HEK293 (cell line): Measurements from ENCODE around the gene CDK12.

Experiments
- CTCF ChIA-PET: fragments of 350-600 bp; formaldehyde crosslinking; extraction: SDS; loops from one replicate; lab custom pipeline; 2021; ENCODE audit warnings: antibody characterized with exemption; lab: Yijun Ruan, JAX
- POLR2A ChIA-PET: fragments of 300-600 bp; formaldehyde crosslinking; extraction: SDS; loops from one replicate; lab custom pipeline; 2020; ENCODE audit warnings: antibody characterized with exemption, inconsistent platforms; lab: Yijun Ruan, JAX
- H3K27ac ChIP-seq: fragments of 200-500 bp; sonication (Bioruptor generic); 2 replicates; pipeline ENCODE4 v1.5.1; 2014; ENCODE audit warnings: low read depth, low read length, control low read depth, inconsistent platforms; ENCODE audit errors: extremely low read depth
- H3K36me3 ChIP-seq, 2 experiments: fragments of 200-500 bp in 1 of 2; sonication (Bioruptor generic) in 1 of 2; 1 replicate in 1 of 2; 2 replicates in 1 of 2; pipeline ENCODE4 v1.5.1; 2014 to 2017; ENCODE audit warnings: inconsistent platforms in 2 of 2, low read length in 2 of 2; ENCODE audit not compliant: control insufficient read depth in 2 of 2, insufficient read depth in 1 of 2
- H3K4me1 ChIP-seq: fragments of 200-500 bp; sonication (Bioruptor generic); 2 replicates; pipeline ENCODE4 v1.5.1; 2014; ENCODE audit warnings: mild to moderate bottlenecking, low read length, inconsistent platforms; ENCODE audit not compliant: control insufficient read depth, insufficient read depth
- H3K4me3 ChIP-seq: 2 replicates; pipeline ENCODE4 v1.5.1; 2011; ENCODE audit warnings: low read depth, mild to moderate bottlenecking, control low read depth, low read length, moderate library complexity
- H3K9me3 ChIP-seq: fragments of 200-500 bp; sonication (Bioruptor generic); 2 replicates; pipeline ENCODE4 v1.5.1; 2014; ENCODE audit warnings: low read depth, low read length, inconsistent platforms; ENCODE audit not compliant: control insufficient read depth, insufficient read depth
- EGR2 ChIP-seq: fragments of 450-650 bp; formaldehyde crosslinking; IDR thresholded peaks from 2 replicates; pipeline ENCODE4 v1.5.1; 2016; ENCODE audit warnings: low read depth, missing biosample characterization, missing genetic modification characterization
- GLIS2 ChIP-seq: fragments of 450-650 bp; formaldehyde crosslinking; IDR thresholded peaks from 2 replicates; pipeline ENCODE4 v1.5.1; 2016; ENCODE audit warnings: missing biosample characterization, missing genetic modification characterization
- HOXA7 ChIP-seq: sonication (generic); formaldehyde crosslinking; IDR thresholded peaks from 2 replicates; pipeline ENCODE4 v1.8.1; 2022; ENCODE audit warnings: missing genetic modification reagents, borderline replicate concordance
- KLF10 ChIP-seq: fragments of 450-650 bp; IDR thresholded peaks from 2 replicates; pipeline ENCODE4 v1.5.1; 2018; ENCODE audit warnings: missing biosample characterization, mild to moderate bottlenecking, missing genetic modification characterization
- REPIN1 ChIP-seq: fragments of 450-650 bp; formaldehyde crosslinking; IDR thresholded peaks from 2 replicates; pipeline ENCODE4 v1.5.1; 2017; ENCODE audit warnings: missing biosample characterization, missing genetic modification characterization, low read depth
- TCF7L2 ChIP-seq: IDR thresholded peaks from 2 replicates; pipeline ENCODE4 v1.6.1; 2011; ENCODE audit warnings: low read depth, mild to moderate bottlenecking, inconsistent platforms, low read length, moderate library complexity, borderline replicate concordance
- YY2 ChIP-seq: fragments of 450-650 bp; formaldehyde crosslinking; IDR thresholded peaks from 2 replicates; pipeline ENCODE4 v1.5.1; 2016; ENCODE audit warnings: missing biosample characterization, missing genetic modification characterization
- ZBTB17 ChIP-seq: fragments of 450-650 bp; formaldehyde crosslinking; IDR thresholded peaks from 2 replicates; pipeline ENCODE4 v1.5.1; 2016; ENCODE audit warnings: missing biosample characterization, missing genetic modification characterization
- ZIC2 ChIP-seq: fragments of 450-650 bp; formaldehyde crosslinking; IDR thresholded peaks from 2 replicates; pipeline ENCODE4 v1.5.1; 2016; ENCODE audit warnings: missing biosample characterization, missing genetic modification characterization
- ZNF132 ChIP-seq: fragments of 450-650 bp; formaldehyde crosslinking; IDR thresholded peaks from 2 replicates; pipeline ENCODE4 v1.5.1; 2017; ENCODE audit warnings: missing biosample characterization, missing genetic modification characterization, borderline replicate concordance
- ZNF292 ChIP-seq: fragments of 450-650 bp; formaldehyde crosslinking; IDR thresholded peaks from 2 replicates; pipeline ENCODE4 v1.5.1; 2016; ENCODE audit warnings: low read depth, missing biosample characterization, missing genetic modification characterization, borderline replicate concordance
- ZNF335 ChIP-seq: fragments of 450-650 bp; formaldehyde crosslinking; conservative IDR thresholded peaks from 2 replicates; pipeline ENCODE4 v1.5.1; 2016; ENCODE audit warnings: missing biosample characterization, missing genetic modification characterization
- ZNF530 ChIP-seq: fragments of 450-650 bp; formaldehyde crosslinking; IDR thresholded peaks from 2 replicates; pipeline ENCODE4 v1.5.1; 2016; ENCODE audit warnings: low read depth, missing biosample characterization, missing genetic modification characterization
- ZNF664 ChIP-seq: fragments of 450-650 bp; formaldehyde crosslinking; IDR thresholded peaks from 2 replicates; pipeline ENCODE4 v1.5.1; 2016; ENCODE audit warnings: missing biosample characterization, missing genetic modification characterization
- ZNF670 ChIP-seq: fragments of 450-650 bp; formaldehyde crosslinking; IDR thresholded peaks from 2 replicates; pipeline ENCODE4 v1.5.1; 2016; ENCODE audit warnings: missing biosample characterization, missing genetic modification characterization, low read depth
- ZNF777 ChIP-seq: fragments of 450-650 bp; formaldehyde crosslinking; IDR thresholded peaks from 2 replicates; pipeline ENCODE4 v1.5.1; 2017; ENCODE audit warnings: missing biosample characterization, missing genetic modification characterization, borderline replicate concordance
- ZNF792 ChIP-seq: fragments of 450-650 bp; formaldehyde crosslinking; IDR thresholded peaks from 2 replicates; pipeline ENCODE4 v1.5.1; 2016; ENCODE audit warnings: missing biosample characterization, missing genetic modification characterization
- ZNF837 ChIP-seq: fragments of 450-650 bp; formaldehyde crosslinking; IDR thresholded peaks from 2 replicates; pipeline ENCODE4 v1.5.1; 2016; ENCODE audit warnings: missing biosample characterization, missing genetic modification characterization
- TF ChIP-seq, protein P1 (sequence below): fragments of 450-650 bp; formaldehyde crosslinking; IDR thresholded peaks from 2 replicates; pipeline ENCODE4 v1.5.1; 2017; ENCODE audit warnings: missing biosample characterization, missing genetic modification characterization
- TF ChIP-seq, protein P2 (sequence below): fragments of 450-650 bp; formaldehyde crosslinking; IDR thresholded peaks from 2 replicates; pipeline ENCODE4 v1.5.1; 2016; ENCODE audit warnings: missing biosample characterization, missing genetic modification characterization
- TF ChIP-seq, protein P3 (sequence below): fragments of 450-650 bp; formaldehyde crosslinking; IDR thresholded peaks from 2 replicates; pipeline ENCODE4 v1.5.1; 2016; ENCODE audit warnings: missing biosample characterization, missing genetic modification characterization
- TF ChIP-seq, protein P4 (sequence below): fragments of 450-650 bp; formaldehyde crosslinking; IDR thresholded peaks from 2 replicates; pipeline ENCODE4 v1.5.1; 2017; ENCODE audit warnings: missing biosample characterization, missing genetic modification characterization

Gene CDK12

DNA sequence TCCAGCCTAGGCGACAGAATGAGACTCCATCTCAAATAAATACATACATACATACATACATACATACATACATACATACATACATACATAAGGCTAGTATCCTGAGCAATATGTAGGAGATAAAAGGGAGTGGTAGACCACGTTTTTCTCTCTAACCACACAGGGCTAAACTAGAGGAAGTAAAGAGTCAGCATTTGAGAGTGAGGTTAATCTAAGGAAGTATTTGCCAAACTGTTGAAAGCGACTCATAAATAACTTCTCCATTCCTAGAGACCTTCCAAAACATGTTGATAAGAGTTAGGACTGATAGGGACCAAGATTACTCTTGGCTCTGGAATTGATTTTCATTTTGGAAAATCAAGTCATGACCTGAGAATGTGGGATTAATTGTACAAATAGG lies 77.6 kb downstream of the CDK12 start:
- no peak for TF ChIP-seq KLF10 (tag by site-specific recombination)
- TF ChIP-seq YY2 (tag by site-specific recombination) = no peak
- no peak for TF ChIP-seq EGR2 (tag by site-specific recombination)
- no peak for TF ChIP-seq ZNF777 (tag by site-specific recombination)
- TF ChIP-seq ZNF792 (tag by site-specific recombination) = no peak
- TF ChIP-seq TCF7L2 = no peak
- no peak for TF ChIP-seq ZIC2 (tag by site-specific recombination)
- TF ChIP-seq REPIN1 (tag by site-specific recombination) = no peak
- no peak for TF ChIP-seq ZNF664 (tag by site-specific recombination)
- TF ChIP-seq ZNF837 (tag by site-specific recombination) = no peak
- no peak for TF ChIP-seq ZNF292 (tag by site-specific recombination)
- TF ChIP-seq ZNF335 (tag by site-specific recombination) = no peak
- no peak overlapping the region for H3K27ac ChIP-seq
- H3K36me3 ChIP-seq = no peaks in the 10 kb centered on the region
- H3K4me3 ChIP-seq = no peak overlapping the region
- POLR2A ChIA-PET = interaction anchor here (0.6 kb wide), 1 partner anchor 91 kb away, joined by 7 read pairs; no protein-coding TSS in a partner anchor
- CTCF ChIA-PET = interaction anchor here (0.6 to 7.0 kb wide), 5 partner anchors 11 to 644 kb away, joined by 3 to 71 read pairs (median 4); partner anchors contain the start of gene CDK12
- H3K4me1 ChIP-seq = no peaks in the 10 kb centered on the region
- H3K9me3 ChIP-seq = no peaks in the 10 kb centered on the region

DNA sequence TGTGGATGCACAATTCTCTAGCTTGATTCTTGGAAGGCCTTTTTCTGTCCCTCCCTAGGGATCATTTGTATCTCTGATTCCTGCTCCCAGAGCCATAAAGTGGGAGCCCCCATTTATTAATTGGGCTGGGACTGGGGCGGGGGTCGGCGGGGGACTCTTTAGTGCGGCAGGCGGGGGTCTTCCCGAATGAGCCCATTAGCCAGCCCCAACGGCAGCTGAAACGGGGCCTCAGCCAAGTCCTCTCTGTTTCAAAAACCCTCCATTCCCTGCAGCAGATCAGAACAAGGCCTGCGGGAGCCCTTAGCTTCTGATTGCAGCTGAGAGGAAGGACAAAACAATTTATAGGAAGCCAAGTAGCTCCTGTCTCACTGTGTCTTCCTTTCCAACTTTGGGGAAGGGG lies 79.3 kb downstream of the CDK12 start:
- no peaks in the 10 kb centered on the region for H3K9me3 ChIP-seq
- no peak overlapping the region for H3K4me3 ChIP-seq
- H3K27ac ChIP-seq = no peak overlapping the region
- peaks cover 4% of the 10 kb centered on the region in 2 experiments; a peak in 2 of 3 replicates for H3K36me3 ChIP-seq
- no peaks in the 10 kb centered on the region for H3K4me1 ChIP-seq
- POLR2A ChIA-PET = interaction anchor here (0.6 kb wide), 1 partner anchor 113 kb away, joined by 5 read pairs; no protein-coding TSS in a partner anchor
- TF ChIP-seq, protein P1, sequence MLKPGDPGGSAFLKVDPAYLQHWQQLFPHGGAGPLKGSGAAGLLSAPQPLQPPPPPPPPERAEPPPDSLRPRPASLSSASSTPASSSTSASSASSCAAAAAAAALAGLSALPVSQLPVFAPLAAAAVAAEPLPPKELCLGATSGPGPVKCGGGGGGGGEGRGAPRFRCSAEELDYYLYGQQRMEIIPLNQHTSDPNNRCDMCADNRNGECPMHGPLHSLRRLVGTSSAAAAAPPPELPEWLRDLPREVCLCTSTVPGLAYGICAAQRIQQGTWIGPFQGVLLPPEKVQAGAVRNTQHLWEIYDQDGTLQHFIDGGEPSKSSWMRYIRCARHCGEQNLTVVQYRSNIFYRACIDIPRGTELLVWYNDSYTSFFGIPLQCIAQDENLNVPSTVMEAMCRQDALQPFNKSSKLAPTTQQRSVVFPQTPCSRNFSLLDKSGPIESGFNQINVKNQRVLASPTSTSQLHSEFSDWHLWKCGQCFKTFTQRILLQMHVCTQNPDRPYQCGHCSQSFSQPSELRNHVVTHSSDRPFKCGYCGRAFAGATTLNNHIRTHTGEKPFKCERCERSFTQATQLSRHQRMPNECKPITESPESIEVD (tag by site-specific recombination) = no peak
- TF ChIP-seq ZNF335 (tag by site-specific recombination) (no peak), GLIS2 (tag by site-specific recombination) (no peak), HOXA7 (CRISPR knock-in tag) (no peak), ZNF132 (tag by site-specific recombination) (no peak), ZNF670 (no peak), ZBTB17 (tag by site-specific recombination) (no peak)
- TF ChIP-seq, protein P2, sequence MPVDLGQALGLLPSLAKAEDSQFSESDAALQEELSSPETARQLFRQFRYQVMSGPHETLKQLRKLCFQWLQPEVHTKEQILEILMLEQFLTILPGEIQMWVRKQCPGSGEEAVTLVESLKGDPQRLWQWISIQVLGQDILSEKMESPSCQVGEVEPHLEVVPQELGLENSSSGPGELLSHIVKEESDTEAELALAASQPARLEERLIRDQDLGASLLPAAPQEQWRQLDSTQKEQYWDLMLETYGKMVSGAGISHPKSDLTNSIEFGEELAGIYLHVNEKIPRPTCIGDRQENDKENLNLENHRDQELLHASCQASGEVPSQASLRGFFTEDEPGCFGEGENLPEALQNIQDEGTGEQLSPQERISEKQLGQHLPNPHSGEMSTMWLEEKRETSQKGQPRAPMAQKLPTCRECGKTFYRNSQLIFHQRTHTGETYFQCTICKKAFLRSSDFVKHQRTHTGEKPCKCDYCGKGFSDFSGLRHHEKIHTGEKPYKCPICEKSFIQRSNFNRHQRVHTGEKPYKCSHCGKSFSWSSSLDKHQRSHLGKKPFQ (tag by site-specific recombination) = no peak
- CTCF ChIA-PET = interaction anchor here (0.6 to 7.0 kb wide), 5 partner anchors 9 to 83 kb away, joined by 3 to 71 read pairs (median 8); no protein-coding TSS in a partner anchor

DNA sequence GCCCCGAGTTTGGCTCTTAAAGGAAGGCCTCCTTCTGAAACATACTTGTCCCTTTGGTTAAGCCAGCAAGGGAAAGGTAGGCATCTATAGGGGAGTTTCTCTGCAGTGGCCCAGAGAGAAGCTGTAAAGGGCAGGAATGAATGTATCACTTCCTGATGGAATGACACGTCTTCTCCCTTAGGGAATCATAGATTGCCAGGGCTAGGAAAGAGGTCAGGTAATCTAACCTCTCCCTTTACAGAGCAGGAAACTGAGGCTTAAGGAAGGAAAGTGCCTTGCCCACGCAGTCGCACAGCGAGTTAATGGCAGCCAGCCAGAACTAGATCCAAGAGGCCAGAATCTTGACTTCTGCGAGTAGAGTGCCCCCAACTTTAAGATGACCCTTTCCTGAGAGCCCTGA lies 80.4 kb downstream of the CDK12 start:
- CTCF ChIA-PET = interaction anchor here (0.6 to 3.2 kb wide), 5 partner anchors 9 to 750 kb away, joined by 3 to 17 read pairs (median 5); no protein-coding TSS in a partner anchor
- no peak overlapping the region for H3K27ac ChIP-seq

More for the DNA sequence above, 80.4 kb downstream of the CDK12 start:
- POLR2A ChIA-PET = no interaction called here
- no peaks in the 10 kb centered on the region for H3K9me3 ChIP-seq
- H3K36me3 ChIP-seq = peaks cover 4 to 7% of the 10 kb centered on the region in 2 experiments; a peak in 2 of 3 replicates
- H3K4me1 ChIP-seq = no peaks in the 10 kb centered on the region
- H3K4me3 ChIP-seq = no peak overlapping the region
- TF ChIP-seq ZNF530 (tag by site-specific recombination) = no peak
- TF ChIP-seq, protein P3, sequence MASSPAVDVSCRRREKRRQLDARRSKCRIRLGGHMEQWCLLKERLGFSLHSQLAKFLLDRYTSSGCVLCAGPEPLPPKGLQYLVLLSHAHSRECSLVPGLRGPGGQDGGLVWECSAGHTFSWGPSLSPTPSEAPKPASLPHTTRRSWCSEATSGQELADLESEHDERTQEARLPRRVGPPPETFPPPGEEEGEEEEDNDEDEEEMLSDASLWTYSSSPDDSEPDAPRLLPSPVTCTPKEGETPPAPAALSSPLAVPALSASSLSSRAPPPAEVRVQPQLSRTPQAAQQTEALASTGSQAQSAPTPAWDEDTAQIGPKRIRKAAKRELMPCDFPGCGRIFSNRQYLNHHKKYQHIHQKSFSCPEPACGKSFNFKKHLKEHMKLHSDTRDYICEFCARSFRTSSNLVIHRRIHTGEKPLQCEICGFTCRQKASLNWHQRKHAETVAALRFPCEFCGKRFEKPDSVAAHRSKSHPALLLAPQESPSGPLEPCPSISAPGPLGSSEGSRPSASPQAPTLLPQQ = no peak
- TF ChIP-seq, protein P4, sequence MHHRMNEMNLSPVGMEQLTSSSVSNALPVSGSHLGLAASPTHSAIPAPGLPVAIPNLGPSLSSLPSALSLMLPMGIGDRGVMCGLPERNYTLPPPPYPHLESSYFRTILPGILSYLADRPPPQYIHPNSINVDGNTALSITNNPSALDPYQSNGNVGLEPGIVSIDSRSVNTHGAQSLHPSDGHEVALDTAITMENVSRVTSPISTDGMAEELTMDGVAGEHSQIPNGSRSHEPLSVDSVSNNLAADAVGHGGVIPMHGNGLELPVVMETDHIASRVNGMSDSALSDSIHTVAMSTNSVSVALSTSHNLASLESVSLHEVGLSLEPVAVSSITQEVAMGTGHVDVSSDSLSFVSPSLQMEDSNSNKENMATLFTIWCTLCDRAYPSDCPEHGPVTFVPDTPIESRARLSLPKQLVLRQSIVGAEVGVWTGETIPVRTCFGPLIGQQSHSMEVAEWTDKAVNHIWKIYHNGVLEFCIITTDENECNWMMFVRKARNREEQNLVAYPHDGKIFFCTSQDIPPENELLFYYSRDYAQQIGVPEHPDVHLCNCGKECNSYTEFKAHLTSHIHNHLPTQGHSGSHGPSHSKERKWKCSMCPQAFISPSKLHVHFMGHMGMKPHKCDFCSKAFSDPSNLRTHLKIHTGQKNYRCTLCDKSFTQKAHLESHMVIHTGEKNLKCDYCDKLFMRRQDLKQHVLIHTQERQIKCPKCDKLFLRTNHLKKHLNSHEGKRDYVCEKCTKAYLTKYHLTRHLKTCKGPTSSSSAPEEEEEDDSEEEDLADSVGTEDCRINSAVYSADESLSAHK = no peak
